Nephron (organoid): Measurements from ENCODE around the gene PVRIG.
"Not testable (repeated sequence)": the region's sequence is repeated elsewhere in the genome, so short reads cannot be mapped to it uniquely, and the experiment has no call there.

Experiments used
- H3K27ac Mint-ChIP-seq, 3 experiments: 2 replicates each; pipeline ENCODE4 v1.8.0; 2020; ENCODE audit warnings: mixed read lengths in 3 of 3, mild to moderate bottlenecking in 2 of 3, moderate library complexity in 1 of 3
- H3K27me3 Mint-ChIP-seq: 2 replicates; pipeline ENCODE4 v1.8.0; 2021; ENCODE audit warnings: low read depth, mild to moderate bottlenecking, moderate library complexity, mixed read lengths
- H3K36me3 Mint-ChIP-seq: 2 replicates; pipeline ENCODE4 v1.8.0; 2020; ENCODE audit warnings: low read depth, mixed read lengths
- H3K4me1 Mint-ChIP-seq: 2 replicates; pipeline ENCODE4 v1.8.0; 2020; ENCODE audit warnings: mixed read lengths
- H3K4me3 Mint-ChIP-seq, 3 experiments: 2 replicates each; pipeline ENCODE4 v1.8.0; 2020; ENCODE audit warnings: mild to moderate bottlenecking in 3 of 3, mixed read lengths in 3 of 3, moderate library complexity in 2 of 3
- H3K9me3 Mint-ChIP-seq: 2 replicates; pipeline ENCODE4 v1.8.0; 2020; ENCODE audit warnings: mixed read lengths
- CTCF ChIP-seq, 3 experiments: fragments of 200-600 bp; sonication (generic); IDR thresholded peaks; one replicate each; pipeline ENCODE4 v1.5.0; 2021; ENCODE audit warnings: antibody characterized with exemption in 3 of 3; ENCODE audit not compliant: unreplicated experiment in 3 of 3

Gene PVRIG

GRCh38 chr7:100174582-100174981 is 45.2 kb upstream of the PVRIG start:
- Mint-ChIP-seq H3K27me3 (peaks cover 26% of the 10 kb centered on the region), H3K9me3 (no peaks in the 10 kb centered on the region), H3K4me3 (peak overlapping the region; percentile 84 to 85 (median 84)), H3K4me1 (peaks cover 12% of the 10 kb centered on the region), H3K27ac (no peak overlapping the region), H3K36me3 (peaks cover 13% of the 10 kb centered on the region)
- TF ChIP-seq CTCF (IDR thresholded peaks at IDR 0.05; ENCODE audit: unreplicated experiment in 3 of 3) = no peak

DNA sequence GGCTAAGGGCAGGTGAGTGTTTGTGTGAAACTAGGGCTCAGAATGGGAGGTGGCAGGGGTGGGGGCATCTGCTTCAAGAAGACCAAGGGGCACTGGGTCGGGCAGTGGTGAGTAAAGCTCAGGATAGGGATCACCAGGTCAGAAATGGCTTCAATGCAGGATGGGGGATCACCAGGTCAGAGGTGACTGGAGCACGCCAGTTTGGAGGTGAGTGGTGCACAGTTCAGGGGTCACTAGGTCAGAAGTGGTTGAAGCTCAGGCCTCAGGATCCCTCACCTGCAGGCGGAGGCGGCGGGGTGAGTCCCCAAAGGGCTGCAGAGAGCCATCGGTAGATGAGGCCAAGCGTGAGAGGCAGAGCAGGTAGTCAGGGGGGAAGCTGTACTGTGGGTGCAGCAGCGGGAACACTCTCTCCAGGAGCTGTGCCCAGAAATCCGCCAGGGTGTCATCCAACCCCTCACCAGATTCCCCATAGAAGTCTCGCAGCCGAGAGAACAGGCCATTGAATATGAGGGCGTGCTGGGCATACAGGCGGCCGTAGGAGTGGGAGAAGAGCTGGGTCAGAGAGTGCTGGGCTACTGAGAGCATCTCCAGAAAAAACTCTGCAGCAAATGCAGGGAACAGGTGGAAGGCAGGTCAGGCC is 44.3 kb upstream of the PVRIG start:
- no peak overlapping the region for H3K27ac Mint-ChIP-seq
- no peaks in the 10 kb centered on the region for H3K9me3 Mint-ChIP-seq
- peak overlapping the region; percentile 84 to 85 (median 84) for H3K4me3 Mint-ChIP-seq
- H3K27me3 Mint-ChIP-seq = peaks cover 24% of the 10 kb centered on the region
- TF ChIP-seq CTCF (IDR thresholded peaks at IDR 0.05; ENCODE audit: unreplicated experiment in 3 of 3) = no peak
- peaks cover 11% of the 10 kb centered on the region for H3K4me1 Mint-ChIP-seq
- peaks cover 13% of the 10 kb centered on the region for H3K36me3 Mint-ChIP-seq

DNA sequence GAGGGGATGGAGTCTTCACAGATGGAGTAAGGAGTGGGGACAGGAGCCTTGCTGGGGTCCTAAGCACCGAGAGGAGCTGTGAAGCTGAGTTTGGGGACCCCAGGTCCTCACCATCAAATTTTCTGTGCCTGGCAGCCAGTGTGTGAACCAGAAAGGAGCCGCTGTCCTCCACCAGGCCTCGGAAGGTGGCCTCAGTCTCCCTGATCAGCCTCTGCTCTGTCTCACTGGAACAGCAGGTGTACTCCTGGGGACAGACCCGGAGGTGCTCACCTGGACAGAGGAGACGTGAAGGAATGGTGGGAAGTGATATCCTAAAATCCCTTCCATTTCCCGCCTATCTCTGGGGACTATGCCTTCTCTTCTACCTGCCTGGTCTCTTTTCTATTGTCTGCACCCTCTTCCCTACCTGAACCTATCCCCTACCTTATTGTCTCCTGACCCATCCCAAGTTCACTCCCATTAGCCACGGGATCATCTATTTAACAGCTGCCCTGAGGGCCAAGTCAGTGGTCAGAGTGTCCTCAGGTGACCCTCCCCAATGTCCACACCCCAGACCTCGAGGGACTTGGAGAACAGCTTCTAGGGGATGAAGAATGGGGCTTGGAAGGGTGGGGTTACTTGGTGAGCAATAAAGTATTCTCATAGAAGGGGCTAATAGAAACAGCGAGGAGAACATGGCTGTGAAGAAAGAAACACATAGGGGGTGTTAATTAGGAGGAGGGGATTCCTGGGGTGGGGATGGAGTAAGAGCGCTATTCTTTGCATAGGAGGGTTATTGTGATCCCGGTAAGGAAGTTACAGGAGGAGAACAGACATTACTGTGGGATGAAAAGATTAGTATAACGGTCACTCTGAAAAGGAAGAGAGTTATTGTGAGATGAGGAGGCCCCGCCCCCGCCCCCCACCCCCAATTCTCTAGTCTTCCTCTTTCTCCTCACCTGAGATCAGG is 43.4 kb upstream of the PVRIG start:
- H3K4me1 Mint-ChIP-seq = peaks cover 5% of the 10 kb centered on the region
- peaks cover 13% of the 10 kb centered on the region for H3K36me3 Mint-ChIP-seq
- H3K4me3 Mint-ChIP-seq = peak overlapping the region; percentile 84 to 92 (median 89)
- no peaks in the 10 kb centered on the region for H3K9me3 Mint-ChIP-seq
- TF ChIP-seq CTCF (IDR thresholded peaks at IDR 0.05; ENCODE audit: unreplicated experiment in 3 of 3) = no peak
- peaks cover 21% of the 10 kb centered on the region for H3K27me3 Mint-ChIP-seq
- peak overlapping the region in 1 of 3 experiments; percentile 29 for H3K27ac Mint-ChIP-seq

- no peak for TF ChIP-seq CTCF (IDR thresholded peaks at IDR 0.05; ENCODE audit: unreplicated experiment in 3 of 3)
- Mint-ChIP-seq H3K9me3 (no peaks in the 10 kb centered on the region), H3K27me3 (peaks cover 26% of the 10 kb centered on the region), H3K4me1 (peaks cover 5% of the 10 kb centered on the region), H3K27ac (peak within 1 kb of the TSS in 2 of 3 experiments; percentile 29 to 53), H3K36me3 (peaks cover 13% of the 10 kb centered on the region), H3K4me3 (peak within 1 kb of the TSS; percentile 84 to 92 (median 89))
Observed at GRCh38 chr7:100177045-100178001, 42.4 kb upstream of the PVRIG start, which contains the start of the genes GPC2 and STAG3. Gene GPC2 (minus strand): TSS chr7:100177381. CDS start chr7:100177199, 182 bp downstream. Gene STAG3 (plus strand): TSS chr7:100177918. CDS start chr7:100180557, 2,639 bp downstream.

DNA sequence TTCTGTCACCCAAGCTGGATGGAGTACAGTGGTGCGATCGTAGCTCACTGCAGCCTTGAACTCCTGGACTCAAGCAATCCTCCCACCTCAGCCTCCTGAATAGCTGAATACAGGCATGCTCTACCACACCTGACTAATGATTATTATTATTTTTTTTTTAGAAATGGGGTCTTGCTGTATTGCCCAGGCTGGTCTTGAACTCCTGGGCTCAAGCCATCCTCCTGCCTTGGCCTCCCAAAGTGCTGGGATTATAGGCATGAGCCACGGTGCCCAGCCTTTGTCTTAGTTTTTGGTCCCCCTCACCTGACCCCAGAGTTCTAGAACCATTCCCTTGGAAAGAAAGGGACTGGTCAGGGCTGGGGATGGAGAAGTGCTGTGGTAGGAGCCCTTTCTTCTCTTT is 39.7 kb upstream of the PVRIG start:
- not testable (repeated sequence) for H3K36me3 Mint-ChIP-seq, H3K4me3 Mint-ChIP-seq, H3K27ac Mint-ChIP-seq, H3K4me1 Mint-ChIP-seq, H3K9me3 Mint-ChIP-seq
- peaks cover 20% of the 10 kb centered on the region for H3K27me3 Mint-ChIP-seq

DNA sequence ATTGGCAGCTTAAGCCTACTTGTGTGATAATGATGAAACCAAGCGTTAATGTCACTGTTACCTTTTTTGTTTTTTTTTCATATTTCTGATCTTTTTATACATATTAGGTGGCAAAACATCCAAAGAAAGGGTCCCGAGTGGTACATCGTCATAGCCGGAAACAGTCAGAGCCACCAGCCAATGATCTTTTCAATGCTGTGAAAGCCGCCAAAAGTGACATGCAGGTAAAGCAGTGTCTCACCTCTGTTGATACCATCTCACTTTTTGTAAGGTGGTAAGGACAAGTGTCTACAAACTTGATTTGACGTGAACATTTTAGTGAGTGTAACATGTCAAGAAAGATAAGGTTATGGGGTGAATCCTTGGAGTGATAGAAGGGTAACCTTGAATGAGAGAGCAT is 37.1 kb upstream of the PVRIG start:
- not testable (repeated sequence) for H3K36me3 Mint-ChIP-seq, H3K4me3 Mint-ChIP-seq, H3K27ac Mint-ChIP-seq, H3K4me1 Mint-ChIP-seq, H3K9me3 Mint-ChIP-seq
- peaks cover 16% of the 10 kb centered on the region for H3K27me3 Mint-ChIP-seq

- not testable (repeated sequence) for H3K4me1 Mint-ChIP-seq, H3K27ac Mint-ChIP-seq, H3K9me3 Mint-ChIP-seq, H3K4me3 Mint-ChIP-seq, H3K36me3 Mint-ChIP-seq
- H3K27me3 Mint-ChIP-seq = peaks cover 16% of the 10 kb centered on the region
Observed at GRCh38 chr7:100183090-100183489, 36.7 kb upstream of the PVRIG start.
